Measurements from ENCODE around the gene PIGQ. TPM values are rescaled to one million over a fixed set of nuclear protein-coding genes. Genes with fewer than 3 reads are reported as not detected.

The PIGQ gene
- total and polyA plus RNA-seq, 2 of the 8 experiments (the other 6 are each of a cell fraction or from before 2014, with no cell fraction given) = 36.0 to 49.2 TPM

- no peak for TF ChIP-seq SRF (IDR thresholded peaks at IDR 0.05; ENCODE audit: low read depth, low read length)
- no peak for TF ChIP-seq JUND (IDR thresholded peaks at IDR 0.05; ENCODE audit: low read length)
- no peak for TF ChIP-seq GTF2F1 (IDR thresholded peaks at IDR 0.05; ENCODE audit: borderline replicate concordance, low read depth, low read length)
- TF ChIP-seq CHD2 (IDR thresholded peaks at IDR 0.05; ENCODE audit: low read length) = no peak
- no peak for TF ChIP-seq TBP (IDR thresholded peaks at IDR 0.05; ENCODE audit: low read depth, low read length)
- TF ChIP-seq SIN3A (conservative IDR thresholded peaks at IDR 0.05 in 1 of 2, IDR thresholded peaks at IDR 0.05 in 1 of 2; ENCODE audit: low read depth in 1 of 2, low read length in 2 of 2) = no peak
- TF ChIP-seq JUN (IDR thresholded peaks at IDR 0.05; ENCODE audit: low read depth, low read length) = no peak
- no peak for TF ChIP-seq CBX8 (IDR thresholded peaks at IDR 0.05; ENCODE audit: borderline replicate concordance, low read depth, low read length)
- TF ChIP-seq ZNF274 (IDR thresholded peaks at IDR 0.05; ENCODE audit: borderline replicate concordance, extremely low read depth, low read length) = no peak
Observed at GRCh38 chr16:624526-625070, 54.8 kb downstream of the PIGQ start (continued).

All from H1 (cell line).